Activated CD4-positive, alpha-beta memory T cell treated with anti-CD3 and anti-CD28 coated beads, Interleukin-2, amount 10 ng/mL, durations not matched to agents 7 days and 5 days (primary cell): Measurements from ENCODE around the gene ENKD1. TPM values are rescaled to one million over a fixed set of nuclear protein-coding genes. Genes with fewer than 3 reads are reported as not detected.

ENCODE experiments used
- CTCF ChIA-PET: fragments of 350-600 bp; sonication (Branson Sonifier 250); formaldehyde crosslinking; loops from one replicate; lab custom pipeline; 2021; ENCODE audit warnings: antibody characterized with exemption, inconsistent platforms; lab: Charles Lee
- POLR2A ChIA-PET: fragments of 350-600 bp; sonication (Branson Sonifier 250); formaldehyde crosslinking; loops from one replicate; lab custom pipeline; 2021; ENCODE audit warnings: antibody characterized with exemption; lab: Charles Lee
- DNase-seq: peaks from one replicate; pipeline ENCODE4 v3.0.0-alpha.2; 2020
- H3K27ac Mint-ChIP-seq: one replicate; pipeline ENCODE4 v1.8.0; 2021; ENCODE audit warnings: mild to moderate bottlenecking, mixed read lengths
- H3K27me3 Mint-ChIP-seq: one replicate; pipeline ENCODE4 v1.8.0; 2021; ENCODE audit warnings: mixed read lengths
- H3K36me3 Mint-ChIP-seq: one replicate; pipeline ENCODE4 v1.8.0; 2021; ENCODE audit warnings: low read depth, mixed read lengths
- H3K4me1 Mint-ChIP-seq: one replicate; pipeline ENCODE4 v1.8.0; 2021; ENCODE audit warnings: mixed read lengths
- H3K4me3 Mint-ChIP-seq: one replicate; pipeline ENCODE4 v1.8.0; 2021; ENCODE audit warnings: mild to moderate bottlenecking, mixed read lengths
- H3K9me3 Mint-ChIP-seq: one replicate; pipeline ENCODE4 v1.8.0; 2021; ENCODE audit warnings: mixed read lengths
- total RNA-seq, 2 experiments: library from RNA; stranded (reverse); gene quantifications; one replicate each; pipeline ENCODE4 v1.2.3, GENCODE V29; 2021

ENKD1 gene
- total RNA-seq, 2 experiments from 2014 or later: 7.4 to 8.1 TPM

DNA sequence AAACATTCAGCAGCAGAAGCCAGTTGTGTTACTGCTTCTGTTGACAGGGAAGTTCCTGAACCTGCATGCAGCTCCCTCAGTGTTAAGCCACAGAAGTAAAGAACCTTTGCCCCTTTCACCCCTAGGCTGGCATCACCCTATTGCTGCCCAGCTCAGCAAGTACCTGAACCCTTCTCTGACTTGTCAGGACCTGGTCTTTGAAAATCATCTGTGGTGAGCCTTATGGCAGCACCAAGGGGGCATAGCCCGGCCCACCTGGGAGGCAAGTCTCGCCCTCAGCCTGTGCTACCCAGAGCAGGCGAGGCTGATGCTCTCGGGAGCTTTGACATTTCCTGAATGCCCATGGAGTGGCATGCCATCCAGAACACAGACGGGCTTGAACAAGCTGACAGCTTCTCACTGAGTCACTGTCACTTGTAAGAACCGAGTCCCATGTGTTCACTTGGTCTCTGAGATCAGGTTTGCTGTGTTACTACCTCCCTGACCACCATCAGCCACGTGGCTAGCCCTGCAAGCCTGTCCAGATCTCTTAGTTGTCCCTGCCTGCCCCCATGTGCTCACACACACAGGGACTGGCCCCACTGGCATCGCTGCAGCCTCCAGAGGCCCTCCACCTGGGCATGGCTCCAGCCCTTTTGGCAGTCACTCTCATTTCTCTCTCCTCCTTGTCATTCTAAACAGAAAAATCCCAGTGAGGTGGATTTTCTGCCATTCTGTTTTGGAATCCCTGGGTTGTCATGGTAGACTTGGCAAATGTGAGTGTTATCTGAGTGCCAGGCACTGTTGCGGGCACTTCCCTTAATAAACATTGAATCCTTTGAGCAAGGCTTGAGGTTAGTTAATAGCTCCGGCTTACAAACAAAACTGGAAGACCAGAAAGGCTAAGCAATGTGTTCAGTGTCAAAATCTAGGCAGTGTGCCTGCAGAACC lies 24.5 kb downstream of the ENKD1 start:
- H3K4me3 Mint-ChIP-seq: no peak overlapping the region
- peaks cover 30% of the 10 kb centered on the region for H3K36me3 Mint-ChIP-seq
- CTCF ChIA-PET: interaction anchor here (0.9 to 8.8 kb wide), 6 partner anchors 80 to 161 kb away, joined by 3 to 140 read pairs (median 40); partner anchors contain the start of genes ATP6V0D1 and CTCF
- H3K27ac Mint-ChIP-seq: no peak overlapping the region
- POLR2A ChIA-PET: interaction anchor here (1.3 to 7.8 kb wide), 4 partner anchors 16 to 121 kb away, joined by 3 to 107 read pairs (median 11); partner anchors contain the start of gene CTCF
- no peak for DNase-seq
- no peaks in the 10 kb centered on the region for H3K9me3 Mint-ChIP-seq
- no peaks in the 10 kb centered on the region for H3K27me3 Mint-ChIP-seq
- H3K4me1 Mint-ChIP-seq: peaks cover 24% of the 10 kb centered on the region

DNA sequence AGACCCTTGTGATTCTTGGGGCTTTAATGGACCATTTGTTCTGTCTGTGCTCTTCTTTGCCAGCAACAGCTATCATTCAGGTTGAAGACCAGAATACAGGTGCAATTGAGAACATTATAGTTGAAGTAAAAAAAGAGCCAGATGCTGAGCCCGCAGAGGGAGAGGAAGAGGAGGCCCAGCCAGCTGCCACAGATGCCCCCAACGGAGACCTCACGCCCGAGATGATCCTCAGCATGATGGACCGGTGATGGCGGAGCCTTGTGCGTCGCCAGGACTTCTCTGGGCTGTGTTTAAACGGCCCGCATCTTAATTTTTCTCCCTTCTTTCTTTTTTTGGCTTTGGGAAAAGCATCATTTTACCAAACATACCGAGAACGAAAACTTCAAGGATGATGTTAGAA lies 28.9 kb downstream of the ENKD1 start:
- CTCF ChIA-PET: interaction anchor here (0.6 to 1.6 kb wide), 4 partner anchors 73 to 482 kb away, joined by 3 to 6 read pairs (median 3); no protein-coding TSS in a partner anchor
- no peak overlapping the region for H3K4me3 Mint-ChIP-seq
- H3K4me1 Mint-ChIP-seq: no peaks in the 10 kb centered on the region
- POLR2A ChIA-PET: no interaction called here
- H3K36me3 Mint-ChIP-seq: peaks cover 39% of the 10 kb centered on the region
- DNase-seq: no peak
- no peaks in the 10 kb centered on the region for H3K27me3 Mint-ChIP-seq
- H3K9me3 Mint-ChIP-seq: no peaks in the 10 kb centered on the region
- H3K27ac Mint-ChIP-seq: no peak overlapping the region

DNA sequence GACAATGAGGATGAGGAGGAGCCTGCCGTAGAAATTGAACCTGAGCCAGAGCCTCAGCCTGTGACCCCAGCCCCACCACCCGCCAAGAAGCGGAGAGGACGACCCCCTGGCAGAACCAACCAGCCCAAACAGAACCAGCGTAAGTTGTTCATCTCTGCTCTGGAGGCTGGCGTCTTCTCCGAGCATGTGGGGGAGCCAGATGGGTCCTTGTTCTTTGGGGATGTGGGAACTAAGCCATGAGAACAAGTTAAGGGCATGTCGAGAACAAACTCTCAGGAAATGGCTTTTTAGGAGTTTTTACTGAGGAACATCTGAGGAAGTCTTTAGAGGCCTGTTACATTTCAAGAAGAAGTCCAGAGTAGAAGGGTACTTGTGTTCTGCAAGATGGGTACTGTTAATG lies 29.8 kb downstream of the ENKD1 start:
- Mint-ChIP-seq H3K4me1 (no peaks in the 10 kb centered on the region), H3K27ac (no peak overlapping the region), H3K27me3 (no peaks in the 10 kb centered on the region), H3K9me3 (no peaks in the 10 kb centered on the region), H3K4me3 (no peak overlapping the region), H3K36me3 (peaks cover 47% of the 10 kb centered on the region)
- CTCF ChIA-PET: interaction anchor here (0.7 kb wide), 1 partner anchor 116 kb away, joined by 3 read pairs; no protein-coding TSS in a partner anchor
- POLR2A ChIA-PET: no interaction called here
- no peak for DNase-seq

DNA sequence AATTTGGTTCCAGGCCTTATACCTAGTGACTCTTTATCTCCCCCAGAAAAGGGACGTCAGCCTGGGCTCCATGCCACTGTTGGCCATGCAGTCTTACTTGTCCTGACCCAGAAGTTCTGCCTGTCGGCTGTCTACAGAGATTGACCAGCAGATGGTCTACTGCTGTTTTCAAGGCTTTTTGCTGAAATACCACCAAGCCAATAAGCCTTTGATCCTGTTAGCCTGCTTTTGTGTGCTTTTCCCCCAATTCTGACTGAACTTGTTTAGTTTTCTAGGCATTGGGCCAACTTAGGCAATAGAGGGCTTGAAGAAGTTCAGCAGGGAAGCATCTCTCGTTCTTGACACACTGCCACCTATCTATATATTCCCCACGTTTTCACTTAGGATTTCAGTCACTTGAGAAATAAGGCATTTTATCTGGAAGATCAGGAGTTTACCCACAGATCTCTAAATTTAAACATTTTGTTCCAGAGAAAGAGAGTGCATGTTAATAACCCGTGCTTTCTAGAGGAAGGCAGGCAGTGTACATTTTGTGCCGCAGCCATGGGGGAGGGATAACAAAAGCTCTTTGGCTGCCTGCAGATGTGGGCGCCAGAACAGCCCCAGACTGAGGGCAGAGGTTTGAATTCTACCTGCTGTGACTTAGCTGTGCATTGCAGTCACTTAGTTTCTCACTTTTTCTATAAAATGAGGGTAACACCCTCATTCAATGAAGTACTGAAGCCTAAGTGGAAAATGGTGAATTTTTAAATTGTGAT lies 34.0 kb downstream of the ENKD1 start:
- DNase-seq: no peak
- CTCF ChIA-PET: interaction anchor here (0.6 to 2.8 kb wide), 8 partner anchors 11 to 112 kb away, joined by 3 to 11 read pairs (median 6); partner anchors contain the start of genes CARMIL2 and CTCF
- Mint-ChIP-seq H3K9me3 (no peaks in the 10 kb centered on the region), H3K27me3 (no peaks in the 10 kb centered on the region), H3K27ac (peak overlapping the region; percentile 21), H3K4me1 (no peaks in the 10 kb centered on the region), H3K36me3 (peaks cover 51% of the 10 kb centered on the region), H3K4me3 (no peak overlapping the region)
- POLR2A ChIA-PET: interaction anchor here (1.3 kb wide), 1 partner anchor 12 kb away, joined by 6 read pairs; the partner anchor contains the start of gene CARMIL2

DNA sequence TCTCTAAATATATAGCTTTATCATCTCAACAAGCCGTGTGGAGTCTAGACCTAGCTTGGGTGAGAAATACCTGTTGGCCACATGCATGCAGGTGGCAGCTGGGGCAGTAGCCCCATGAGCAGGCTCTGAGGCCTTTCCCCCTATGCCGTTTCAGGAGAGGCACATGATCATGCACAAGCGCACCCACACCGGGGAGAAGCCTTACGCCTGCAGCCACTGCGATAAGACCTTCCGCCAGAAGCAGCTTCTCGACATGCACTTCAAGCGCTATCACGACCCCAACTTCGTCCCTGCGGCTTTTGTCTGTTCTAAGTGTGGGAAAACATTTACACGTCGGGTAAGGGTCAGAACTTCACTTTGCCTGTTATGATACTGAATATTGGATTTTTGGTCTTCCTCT lies 38.3 kb downstream of the ENKD1 start:
- Mint-ChIP-seq H3K9me3 (no peaks in the 10 kb centered on the region), H3K4me3 (no peak overlapping the region), H3K27me3 (no peaks in the 10 kb centered on the region), H3K4me1 (no peaks in the 10 kb centered on the region), H3K27ac (no peak overlapping the region), H3K36me3 (peaks cover 59% of the 10 kb centered on the region)
- no peak for DNase-seq
- POLR2A ChIA-PET: interaction anchor here (0.9 kb wide), 1 partner anchor 16 kb away, joined by 3 read pairs; the partner anchor contains the start of gene CARMIL2
- CTCF ChIA-PET: interaction anchor here (0.6 to 3.0 kb wide), 5 partner anchors 11 to 107 kb away, joined by 3 to 9 read pairs (median 4); no protein-coding TSS in a partner anchor

DNA sequence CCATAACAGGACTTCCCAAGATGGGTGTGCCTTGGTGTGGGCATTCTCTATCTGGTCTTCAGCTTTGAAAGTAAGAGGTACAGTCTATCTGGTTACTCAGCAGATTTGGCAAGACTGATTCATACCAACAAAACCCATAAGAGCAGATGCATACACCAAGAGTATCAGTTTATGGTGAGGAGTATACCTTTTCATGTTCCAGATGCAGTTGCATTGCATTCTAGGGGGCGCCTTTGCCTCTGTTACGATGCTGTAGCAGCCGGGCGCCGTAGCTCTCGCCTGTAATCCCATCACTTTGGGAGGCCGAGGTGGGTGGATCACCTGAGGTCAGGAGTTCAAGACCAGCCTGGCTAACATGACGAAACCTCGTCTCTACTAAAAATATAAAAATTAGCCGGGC lies 52.7 kb downstream of the ENKD1 start:
- Mint-ChIP-seq H3K4me1 (peaks cover 3% of the 10 kb centered on the region), H3K36me3 (peaks cover 41% of the 10 kb centered on the region), H3K4me3 (no peak overlapping the region), H3K27ac (no peak overlapping the region), H3K9me3 (no peaks in the 10 kb centered on the region), H3K27me3 (no peaks in the 10 kb centered on the region)
- ChIA-PET CTCF (interaction anchor here (1.0 to 2.1 kb wide), 5 partner anchors 21 to 92 kb away, joined by 3 to 6 read pairs (median 3); partner anchors contain the start of gene CTCF), POLR2A (interaction anchor here (1.3 kb wide), 1 partner anchor 51 kb away, joined by 3 read pairs; the partner anchor contains the start of gene CTCF)
- DNase-seq: no peak

Other genes starting within 250 kb of the ENKD1 start
- gene HSD11B2, start 235.6 kb downstream of the ENKD1 start, total RNA-seq: not detected
- 10 to 100 TPM; 52.8 to 59.5 TPM for gene ATP6V0D1, start 185.6 kb downstream of the ENKD1 start, total RNA-seq
- gene AGRP, start 183.2 kb downstream of the ENKD1 start, total RNA-seq: not detected
- gene RIPOR1, start 137.9 kb downstream of the ENKD1 start, total RNA-seq: 10 to 100 TPM; 24.6 to 32.7 TPM
- gene CTCF, start 104.2 kb downstream of the ENKD1 start, total RNA-seq: 10 to 100 TPM; 74.9 to 76.9 TPM
- gene CARMIL2, start 21.6 kb downstream of the ENKD1 start, total RNA-seq: 100 to 1,000 TPM; 132 to 142 TPM
- gene ACD, start 6.5 kb downstream of the ENKD1 start, total RNA-seq: 10 to 100 TPM; 43.5 to 44.1 TPM
- gene PARD6A, start 5.8 kb downstream of the ENKD1 start, total RNA-seq: 10 to 100 TPM; 12.2 to 14.0 TPM
- gene C16orf86, start 64 bp upstream of the ENKD1 start, total RNA-seq: 1 to 10 TPM; 2.9 to 4.3 TPM
- gene GFOD2, start 52.6 kb upstream of the ENKD1 start, total RNA-seq: 10 to 100 TPM; 13.0 to 14.9 TPM
- 10 to 100 TPM; 23.2 to 24.3 TPM for gene RANBP10, start 139.8 kb upstream of the ENKD1 start, total RNA-seq
- gene TSNAXIP1, start 140.1 kb upstream of the ENKD1 start, total RNA-seq: under 1 TPM; 0.20 to 0.25 TPM
- 10 to 100 TPM; 40.6 to 42.3 TPM for gene THAP11, start 175.6 kb upstream of the ENKD1 start, total RNA-seq
- gene NUTF2, start 180.2 kb upstream of the ENKD1 start, total RNA-seq: 100 to 1,000 TPM in 1 of 2 experiments, 10 to 100 TPM in 1; 96.4 to 101 TPM
- 10 to 100 TPM; 50.2 to 53.5 TPM for gene CENPT, start 180.9 kb upstream of the ENKD1 start, total RNA-seq
- 10 to 100 TPM; 98.4 to 99.3 TPM for gene EDC4, start 206.3 kb upstream of the ENKD1 start, total RNA-seq
- 1 to 10 TPM in 1 of 2 experiments, under 1 TPM in 1; 0.76 to 1.3 TPM for gene NRN1L, start 218.1 kb upstream of the ENKD1 start, total RNA-seq
- 10 to 100 TPM; 19.0 TPM for gene PSKH1, start 226.5 kb upstream of the ENKD1 start, total RNA-seq